Caki2 (cell line): ENCODE data around the gene EIF2A. TPM values are rescaled to one million over a fixed set of nuclear protein-coding genes. Genes with fewer than 3 reads are reported as not detected.
A peak's percentile ranks its signal among the peaks of the same experiment; 100 is the strongest.

Experiments used
- DNase-seq: peaks from one replicate; pipeline ENCODE4 v3.0.0-alpha.2; 2015; ENCODE audit warnings: low read depth
- in situ Hi-C: cut with HindIII; loops from 2 replicates; pipeline ENCODE4 v1.10.0; 2016; ENCODE audit warnings: low sequenced_read_pairs, low pct_unique_long_range_greater_than_20kb, mixed read lengths
- total RNA-seq: library from RNA; depleted of rRNA; stranded (reverse); fragments of >200 nt; shearing (Covaris generic); gene quantifications from 2 replicates; pipeline ENCODE4 v1.2.3, GENCODE V29; 2014; ENCODE audit warnings: low replicate concordance

EIF2A gene
- total RNA-seq, 1 experiment from 2014 or later: 68.9 TPM

- DNase-seq: no peak
Measured at GRCh38 chr3:150538324-150539208, 8.0 kb upstream of the EIF2A start.

GRCh38 chr3:150540297-150540696, 6.3 kb upstream of the EIF2A start:
- no peak for DNase-seq
- in situ Hi-C loops: no loop called here

More at GRCh38 chr3:150538324-150539208, 8.0 kb upstream of the EIF2A start:
- in situ Hi-C loops: no loop called here

GRCh38 chr3:150540991-150541390, 5.6 kb upstream of the EIF2A start:
- in situ Hi-C loops: no loop called here
- DNase-seq: no peak

- DNase-seq: no peak
- in situ Hi-C loops: no loop called here
Measured at GRCh38 chr3:150543128-150543527, 3.5 kb upstream of the EIF2A start.

GRCh38 chr3:150543531-150543930, 3.1 kb upstream of the EIF2A start:
- DNase-seq: no peak
- in situ Hi-C loops: no loop called here

- DNase-seq: peak; percentile 24
- in situ Hi-C loops: no loop called here
Measured at GRCh38 chr3:150544041-150544440, 2.5 kb upstream of the EIF2A start.

- no peak for DNase-seq
- in situ Hi-C loops: no loop called here
Measured at GRCh38 chr3:150544726-150545125, 1.9 kb upstream of the EIF2A start.

GRCh38 chr3:150545419-150546225, 965 bp upstream of the EIF2A start:
- DNase-seq: peak; percentile 18
- in situ Hi-C loops: no loop called here

- no peak for DNase-seq
- in situ Hi-C loops: no loop called here
Measured at GRCh38 chr3:150547045-150547741, 606 bp downstream of the EIF2A start.

- in situ Hi-C loops: no loop called here
- DNase-seq: no peak
Measured at GRCh38 chr3:150555859-150556436, 9.4 kb downstream of the EIF2A start.

- in situ Hi-C loops: no loop called here
- DNase-seq: no peak
Measured at GRCh38 chr3:150556792-150557191, 10.2 kb downstream of the EIF2A start.

GRCh38 chr3:150557725-150558124, 11.1 kb downstream of the EIF2A start:
- DNase-seq: no peak
- in situ Hi-C loops: no loop called here

- DNase-seq: no peak
Measured at GRCh38 chr3:150564243-150564642, 17.7 kb downstream of the EIF2A start.

GRCh38 chr3:150567328-150567727, 20.7 kb downstream of the EIF2A start:
- DNase-seq: no peak
- in situ Hi-C loops: no loop called here

More at GRCh38 chr3:150564243-150564642, 17.7 kb downstream of the EIF2A start:
- in situ Hi-C loops: no loop called here

- in situ Hi-C loops: no loop called here
- DNase-seq: no peak
Measured at GRCh38 chr3:150577855-150578254, 31.3 kb downstream of the EIF2A start.

- in situ Hi-C loops: no loop called here
Measured at GRCh38 chr3:150581174-150581573, 34.6 kb downstream of the EIF2A start.

GRCh38 chr3:150582620-150583019, 36.0 kb downstream of the EIF2A start:
- in situ Hi-C loops: no loop called here
- no peak for DNase-seq

More at GRCh38 chr3:150581174-150581573, 34.6 kb downstream of the EIF2A start:
- DNase-seq: no peak

- in situ Hi-C loops: no loop called here
- DNase-seq: no peak
Measured at GRCh38 chr3:150583028-150583427, 36.4 kb downstream of the EIF2A start.
